Mesendoderm (in vitro differentiated cells): Measurements from ENCODE around the gene SDF4. TPM values are rescaled to one million over a fixed set of nuclear protein-coding genes. Genes with fewer than 3 reads are reported as not detected.
A peak's percentile ranks its signal among the peaks of the same experiment; 100 is the strongest.

Experiments
- DNase-seq: peaks from one replicate; pipeline ENCODE4 v3.0.0; 2013
- H2AK5ac ChIP-seq: 2 replicates; pipeline ENCODE4 v1.6.1; 2013; ENCODE audit warnings: low read length, inconsistent platforms
- H2BK120ac ChIP-seq: 2 replicates; pipeline ENCODE4 v1.6.1; 2013; ENCODE audit warnings: low read depth, mild to moderate bottlenecking, low read length, moderate library complexity, mixed read lengths
- H2BK15ac ChIP-seq: replicated peaks from 2 replicates; pipeline ENCODE4 v1.6.1; 2013; ENCODE audit warnings: low read depth, mild to moderate bottlenecking, moderate library complexity
- H2BK5ac ChIP-seq: 2 replicates; pipeline ENCODE4 v1.6.1; 2013; ENCODE audit warnings: low read length, inconsistent platforms
- H3K18ac ChIP-seq: 2 replicates; pipeline ENCODE4 v1.6.1; 2013; ENCODE audit warnings: mild to moderate bottlenecking, low read length, mixed read lengths
- H3K23ac ChIP-seq: one replicate; pipeline ENCODE4 v1.6.1; 2013; ENCODE audit warnings: low read length
- H3K27ac ChIP-seq: 2 replicates; pipeline ENCODE4 v1.5.1; 2013; ENCODE audit warnings: low read depth, mild to moderate bottlenecking, inconsistent platforms, low read length, moderate library complexity
- H3K27me3 ChIP-seq: 2 replicates; pipeline ENCODE4 v1.6.1; 2013; ENCODE audit warnings: low read length, control low read depth, mild to moderate bottlenecking, inconsistent platforms; ENCODE audit not compliant: insufficient read depth, poor library complexity
- H3K36me3 ChIP-seq: 2 replicates; pipeline ENCODE4 v1.6.1; 2013; ENCODE audit warnings: low read length, inconsistent platforms; ENCODE audit not compliant: control insufficient read depth, insufficient read depth
- H3K4ac ChIP-seq: one replicate; pipeline ENCODE4 v1.6.1; 2013; ENCODE audit warnings: low read depth, mild to moderate bottlenecking, low read length, moderate library complexity
- H3K4me1 ChIP-seq: 2 replicates; pipeline ENCODE4 v1.6.1; 2013; ENCODE audit warnings: low read depth, low read length, inconsistent platforms; ENCODE audit not compliant: control insufficient read depth
- H3K4me2 ChIP-seq: 2 replicates; pipeline ENCODE4 v1.6.1; 2013; ENCODE audit warnings: low read length
- H3K4me3 ChIP-seq: 2 replicates; pipeline ENCODE4 v1.5.1; 2013; ENCODE audit warnings: mild to moderate bottlenecking, low read length
- H3K56ac ChIP-seq: one replicate; pipeline ENCODE4 v1.6.1; 2013; ENCODE audit warnings: low read length
- H3K79me1 ChIP-seq: 2 replicates; pipeline ENCODE4 v1.6.1; 2013; ENCODE audit warnings: low read length, inconsistent platforms
- H3K79me2 ChIP-seq: 2 replicates; pipeline ENCODE4 v1.6.1; 2013; ENCODE audit warnings: mild to moderate bottlenecking, low read length; ENCODE audit not compliant: control insufficient read depth, insufficient read depth
- H3K9ac ChIP-seq: 2 replicates; pipeline ENCODE4 v1.6.1; 2013; ENCODE audit warnings: low read length, inconsistent platforms
- H4K5ac ChIP-seq: one replicate; pipeline ENCODE4 v1.6.1; 2013; ENCODE audit warnings: low read length
- H4K8ac ChIP-seq: one replicate; pipeline ENCODE4 v1.6.1; 2013; ENCODE audit warnings: low read depth, mild to moderate bottlenecking, control low read depth, low read length, moderate library complexity
- WGBS: extraction: QIAGEN DNeasy Blood & Tissue Kit; methylation state at CpG from one replicate; pipeline ENCODE4 v1.1.7; 2013; ENCODE audit warnings: low lambda C conversion rate, missing lambda C conversion rate; ENCODE audit not compliant: insufficient coverage; ENCODE audit errors: extremely low coverage; 5-methylcytosine and 5-hydroxymethylcytosine counted together
- polyA plus RNA-seq, 2 experiments: library from polyadenylated mRNA; stranded (reverse); fragments of 200-250 nt; gene quantifications; one replicate each; pipeline ENCODE4 v1.2.3, GENCODE V29; 2013

Gene SDF4, protein sequence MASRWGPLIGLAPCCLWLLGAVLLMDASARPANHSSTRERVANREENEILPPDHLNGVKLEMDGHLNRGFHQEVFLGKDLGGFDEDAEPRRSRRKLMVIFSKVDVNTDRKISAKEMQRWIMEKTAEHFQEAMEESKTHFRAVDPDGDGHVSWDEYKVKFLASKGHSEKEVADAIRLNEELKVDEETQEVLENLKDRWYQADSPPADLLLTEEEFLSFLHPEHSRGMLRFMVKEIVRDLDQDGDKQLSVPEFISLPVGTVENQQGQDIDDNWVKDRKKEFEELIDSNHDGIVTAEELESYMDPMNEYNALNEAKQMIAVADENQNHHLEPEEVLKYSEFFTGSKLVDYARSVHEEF
- polyA plus RNA-seq (2013, experiment 1 of 2), result 63.5 TPM
- 65.5 TPM for polyA plus RNA-seq (2013, experiment 2 of 2)

DNA sequence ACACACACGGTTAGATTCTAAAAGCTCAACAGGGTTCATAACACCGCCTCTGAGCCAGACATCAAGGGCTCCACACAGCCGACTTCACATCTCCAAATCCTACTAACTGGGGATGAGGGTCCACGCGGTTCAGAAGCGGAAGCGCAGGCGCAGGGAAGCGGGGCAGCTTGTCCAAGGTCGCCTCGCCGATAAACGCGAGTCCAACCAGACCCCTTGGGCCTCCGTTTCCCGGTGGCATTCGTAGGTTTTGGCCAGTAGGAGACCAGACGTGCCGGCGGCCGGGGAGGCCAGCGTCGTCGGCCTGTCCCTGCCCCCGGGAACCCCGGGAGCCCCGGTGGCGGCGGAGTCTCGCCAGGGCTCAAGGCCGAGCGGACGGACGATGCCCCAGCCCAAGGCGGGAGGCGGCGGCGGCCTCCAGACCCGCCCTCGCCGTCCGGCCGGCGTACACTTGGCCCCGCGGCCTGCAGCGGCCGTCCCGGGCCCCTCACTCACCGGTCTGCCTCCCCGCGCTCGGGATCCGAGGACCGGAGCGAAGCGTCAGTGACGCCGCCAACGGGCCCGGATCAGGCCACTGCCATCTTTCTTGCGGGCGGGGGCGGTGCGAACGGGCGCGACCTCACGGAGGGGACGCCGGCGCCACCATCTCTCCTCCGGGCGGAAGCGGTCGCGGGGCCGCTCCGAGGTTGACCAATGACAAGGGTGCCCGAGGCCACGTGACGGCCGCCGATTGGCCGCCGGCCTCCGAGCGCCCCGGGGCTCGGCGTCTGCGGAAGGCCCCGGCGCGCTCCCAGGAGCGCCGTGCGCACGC, at the start of gene SDF4:
Gene SDF4 (minus strand): TSS at position 602 of the 808 bp plus-strand sequence. CDS start 3,229 bp downstream, outside the sequence.
- H3K4ac ChIP-seq, result peak within 1 kb of the TSS; percentile 81
- H3K4me2 ChIP-seq, result peak within 1 kb of the TSS; percentile 100
- peaks cover 7% of the 10 kb centered on the region for H3K4me1 ChIP-seq
- peak within 1 kb of the TSS; percentile 16 for H2BK120ac ChIP-seq
- H3K56ac ChIP-seq, result peak within 1 kb of the TSS; percentile 97
- no peak within 1 kb of the TSS for H4K5ac ChIP-seq
- H3K79me2 ChIP-seq, result peaks cover 40% of the 10 kb centered on the region
- peak within 1 kb of the TSS; percentile 45 for H3K27ac ChIP-seq
- H4K8ac ChIP-seq, result peak within 1 kb of the TSS; percentile 93
- no peaks in the 10 kb centered on the region for H3K27me3 ChIP-seq
- peaks cover 35% of the 10 kb centered on the region for H3K79me1 ChIP-seq
- H2BK5ac ChIP-seq, result peak within 1 kb of the TSS; percentile 69
- H3K4me3 ChIP-seq, result peak within 1 kb of the TSS; percentile 94
- peak within 1 kb of the TSS; percentile 97 for H2AK5ac ChIP-seq
- H3K23ac ChIP-seq, result peak within 1 kb of the TSS; percentile 66
- H2BK15ac ChIP-seq, result no peak within 1 kb of the TSS
- WGBS, result no CpG with 5 or more reads among the region's 99 CpGs
- no peaks in the 10 kb centered on the region for H3K36me3 ChIP-seq
- peak within 1 kb of the TSS; percentile 47 for H3K18ac ChIP-seq
- peak; percentile 98 for DNase-seq
- H3K9ac ChIP-seq, result peak within 1 kb of the TSS; percentile 94

DNA sequence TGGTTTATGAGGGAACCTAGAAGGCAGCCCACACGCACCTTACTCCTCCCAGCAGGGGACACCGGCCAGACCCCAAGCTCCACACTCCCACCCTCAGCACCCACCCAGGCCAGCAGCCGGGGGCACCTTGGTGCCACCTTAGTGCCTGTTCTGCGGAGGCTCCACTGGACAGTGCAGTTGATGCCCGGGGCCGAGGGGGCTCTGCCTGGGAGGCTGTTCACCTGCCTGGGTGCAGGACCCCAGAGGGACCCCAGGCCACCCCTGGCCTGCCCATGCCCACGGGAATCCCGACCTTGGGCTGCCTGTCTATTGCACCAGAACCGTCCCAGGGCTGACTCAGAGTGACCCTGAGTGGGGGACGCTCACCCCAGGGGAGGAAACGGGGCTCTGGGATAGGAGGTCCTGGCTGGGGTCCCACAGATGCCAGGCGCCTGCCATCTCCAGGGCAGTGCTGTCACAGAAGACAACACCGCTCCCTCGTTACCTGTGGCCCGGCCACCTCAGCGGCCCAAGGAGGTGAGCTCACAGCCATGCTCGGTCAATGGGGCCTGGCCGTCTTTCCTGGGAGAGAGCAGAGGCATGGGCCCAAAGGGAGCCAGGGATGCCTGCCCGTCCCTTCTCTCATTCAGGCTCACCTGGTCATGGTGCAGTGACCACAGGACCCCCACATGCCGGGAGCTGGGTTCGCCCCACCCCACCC, 49.1 kb upstream of the SDF4 start:
- no peak overlapping the region for H2BK15ac ChIP-seq
- no peak overlapping the region for H4K5ac ChIP-seq
- H2BK5ac ChIP-seq, result no peak overlapping the region
- no peak overlapping the region for H2BK120ac ChIP-seq
- WGBS, result no CpG with 5 or more reads among the region's 21 CpGs
- H3K27ac ChIP-seq, result no peak overlapping the region
- no peak for DNase-seq
- no peak overlapping the region for H4K8ac ChIP-seq
- H2AK5ac ChIP-seq, result no peak overlapping the region
- no peak overlapping the region for H3K4ac ChIP-seq
- no peaks in the 10 kb centered on the region for H3K27me3 ChIP-seq
- no peaks in the 10 kb centered on the region for H3K4me1 ChIP-seq
- no peaks in the 10 kb centered on the region for H3K79me1 ChIP-seq
- H3K36me3 ChIP-seq, result no peaks in the 10 kb centered on the region
- no peak overlapping the region for H3K56ac ChIP-seq
- no peaks in the 10 kb centered on the region for H3K79me2 ChIP-seq
- H3K4me3 ChIP-seq, result no peak overlapping the region
- H3K23ac ChIP-seq, result no peak overlapping the region
- no peak overlapping the region for H3K4me2 ChIP-seq
- no peak overlapping the region for H3K18ac ChIP-seq
- no peak overlapping the region for H3K9ac ChIP-seq

DNA sequence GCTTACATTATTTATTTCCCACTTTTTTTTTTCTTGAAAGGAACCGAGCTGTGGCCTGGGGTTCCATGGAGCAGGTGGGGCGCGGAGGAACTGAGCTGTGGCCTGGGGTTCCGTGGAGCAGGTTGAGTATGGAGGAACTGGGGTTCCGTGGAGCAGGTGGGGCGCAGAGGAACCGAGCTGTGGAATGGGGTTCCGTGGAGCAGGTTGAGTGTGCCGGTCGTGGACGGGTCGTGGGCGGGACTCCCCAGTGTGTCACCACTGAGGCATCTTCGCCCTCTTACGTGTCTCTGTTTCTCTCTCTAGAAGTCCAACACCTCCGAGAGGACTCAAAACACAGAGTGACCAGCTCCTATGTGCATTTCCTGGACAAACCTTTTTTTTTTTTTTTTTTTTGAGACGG, 47.2 kb upstream of the SDF4 start:
- Histone ChIP-seq H3K27ac (no peak overlapping the region), H2BK5ac (no peak overlapping the region), H3K56ac (no peak overlapping the region), H2BK120ac (no peak overlapping the region), H2BK15ac (no peak overlapping the region), H3K18ac (no peak overlapping the region), H4K5ac (no peak overlapping the region), H3K9ac (no peak overlapping the region), H3K23ac (no peak overlapping the region), H3K4ac (no peak overlapping the region), H3K4me3 (no peak overlapping the region), H3K27me3 (no peaks in the 10 kb centered on the region), H4K8ac (no peak overlapping the region), H3K79me2 (no peaks in the 10 kb centered on the region), H3K36me3 (no peaks in the 10 kb centered on the region), H3K4me1 (no peaks in the 10 kb centered on the region), H3K4me2 (no peak overlapping the region), H3K79me1 (no peaks in the 10 kb centered on the region), H2AK5ac (no peak overlapping the region)
- no peak for DNase-seq
- no CpG with 5 or more reads among the region's 17 CpGs for WGBS

DNA sequence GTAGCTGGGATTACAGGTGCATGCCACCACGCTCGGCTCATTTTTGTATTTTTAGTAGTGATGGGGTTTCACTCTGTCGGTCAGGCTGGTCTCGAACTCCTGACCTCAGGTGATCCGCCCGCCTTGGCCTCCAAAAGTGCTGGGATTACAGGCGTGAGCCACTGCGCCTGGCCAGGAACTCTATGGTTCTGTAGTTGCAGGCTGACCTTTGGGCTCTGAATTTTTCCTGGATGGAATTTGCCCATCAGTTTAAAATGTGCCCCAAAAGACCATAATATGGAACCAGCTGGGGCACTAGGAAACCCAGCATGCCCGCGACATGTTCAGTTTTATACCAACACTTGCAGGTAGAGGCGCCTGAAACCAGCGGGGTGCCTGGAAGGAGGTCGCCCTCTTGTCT, 46.8 kb upstream of the SDF4 start:
- Histone ChIP-seq H3K4me3 (no peak overlapping the region), H2BK120ac (no peak overlapping the region), H3K56ac (no peak overlapping the region), H4K8ac (no peak overlapping the region), H3K18ac (no peak overlapping the region), H3K79me1 (no peaks in the 10 kb centered on the region), H2BK15ac (no peak overlapping the region), H3K36me3 (no peaks in the 10 kb centered on the region), H3K23ac (no peak overlapping the region), H3K4ac (no peak overlapping the region), H3K9ac (no peak overlapping the region), H3K4me1 (no peaks in the 10 kb centered on the region), H2BK5ac (no peak overlapping the region), H3K27me3 (no peaks in the 10 kb centered on the region), H3K4me2 (no peak overlapping the region), H2AK5ac (no peak overlapping the region), H3K79me2 (no peaks in the 10 kb centered on the region), H3K27ac (no peak overlapping the region), H4K5ac (no peak overlapping the region)
- WGBS, result no CpG with 5 or more reads among the region's 13 CpGs
- no peak for DNase-seq

DNA sequence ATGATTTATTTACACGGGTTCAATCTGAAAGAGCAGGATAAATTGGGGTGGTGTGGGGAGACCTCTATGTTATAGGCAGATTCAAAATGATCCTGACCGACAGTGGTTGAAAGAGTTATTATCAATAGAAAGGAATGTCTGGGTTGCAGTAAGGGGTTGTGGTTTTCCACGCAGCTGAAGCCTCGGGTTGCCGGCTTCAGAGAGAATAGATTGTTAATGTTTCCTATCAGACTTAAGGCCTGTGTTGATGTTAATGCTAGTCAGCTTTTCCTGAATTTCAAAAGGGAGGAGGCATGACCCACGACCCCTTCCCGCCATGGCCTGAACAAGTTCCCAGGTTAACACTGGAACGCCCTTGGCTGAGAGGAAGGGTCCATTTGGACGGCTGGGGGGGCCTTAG, 44.0 kb upstream of the SDF4 start:
- Histone ChIP-seq H3K18ac (no peak overlapping the region), H3K79me1 (peaks cover 16% of the 10 kb centered on the region), H4K5ac (no peak overlapping the region), H3K4ac (no peak overlapping the region), H3K79me2 (peaks cover 24% of the 10 kb centered on the region), H3K56ac (no peak overlapping the region), H3K23ac (no peak overlapping the region), H3K27me3 (no peaks in the 10 kb centered on the region), H2BK5ac (no peak overlapping the region), H2BK120ac (no peak overlapping the region), H2BK15ac (no peak overlapping the region), H3K4me2 (no peak overlapping the region), H3K27ac (no peak overlapping the region), H3K9ac (no peak overlapping the region), H3K4me1 (peaks cover 5% of the 10 kb centered on the region), H3K4me3 (no peak overlapping the region), H4K8ac (no peak overlapping the region), H3K36me3 (no peaks in the 10 kb centered on the region), H2AK5ac (no peak overlapping the region)
- DNase-seq, result no peak
- no CpG with 5 or more reads among the region's 9 CpGs for WGBS
